Keratinocyte (primary cell): ENCODE data around the gene TET2.

Experiments
- CTCF ChIP-seq, 3 experiments: IDR thresholded peaks in 1 of 3; conservative IDR thresholded peaks in 1 of 3; optimal IDR thresholded peaks in 1 of 3; 2 replicates in 2 of 3; 3 replicates in 1 of 3; pipeline versions ENCODE3 to v1.5.1; 2011; ENCODE audit warnings: low read length in 3 of 3, mild to moderate bottlenecking in 3 of 3, moderate library complexity in 2 of 3, control low read depth in 1 of 3, inconsistent platforms in 1 of 3; ENCODE audit not compliant: insufficient read depth in 2 of 3; ENCODE audit errors: extremely low read depth in 1 of 3
- EZH2 ChIP-seq: IDR thresholded peaks from one replicate; pipeline ENCODE4 v1.6.1; 2012; ENCODE audit warnings: inconsistent platforms, mild to moderate bottlenecking, low read length, moderate library complexity

- no peak for TF ChIP-seq CTCF (optimal IDR thresholded peaks at IDR 0.05 in 1 of 3, IDR thresholded peaks at IDR 0.05 in 1 of 3, conservative IDR thresholded peaks at IDR 0.05 in 1 of 3; ENCODE audit: extremely low read depth in 1 of 3, insufficient read depth in 2 of 3, low read length in 3 of 3)
- no peak for TF ChIP-seq EZH2
These were observed 34.6 kb downstream of the TET2 start for GRCh38 chr4:105181259-105181658.
